HS-27A (cell line): Measurements from ENCODE around the gene GPR183.

ENCODE experiments used
- DNase-seq: peaks from one replicate; pipeline ENCODE4 v3.0.0-alpha.2; 2012; ENCODE audit warnings: low read depth, missing footprints

The GPR183 gene

GRCh38 chr13:99339230-99339721 is 32.1 kb upstream of the GPR183 start:
- no peak for DNase-seq

GRCh38 chr13:99335603-99336002 is 28.4 kb upstream of the GPR183 start:
- DNase-seq, result no peak

DNA sequence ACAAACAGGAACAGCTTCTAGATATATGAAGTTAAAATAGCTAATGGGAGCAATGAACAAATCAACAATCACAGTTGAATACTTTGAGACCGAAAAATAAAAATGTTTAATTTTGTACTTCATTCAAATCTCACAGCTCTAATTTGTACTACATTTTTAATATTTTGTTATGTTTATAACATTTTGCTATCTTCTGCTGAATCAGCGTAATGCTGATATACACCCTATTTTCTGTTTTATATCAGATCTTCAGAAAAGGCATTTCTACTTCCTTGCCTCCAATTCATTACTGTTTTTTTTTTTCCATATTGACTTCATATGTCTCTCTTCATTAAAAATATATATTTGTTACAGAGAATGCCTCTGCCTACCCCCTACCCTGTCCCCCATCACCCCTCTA is 27.9 kb upstream of the GPR183 start:
- DNase-seq, result no peak

DNA sequence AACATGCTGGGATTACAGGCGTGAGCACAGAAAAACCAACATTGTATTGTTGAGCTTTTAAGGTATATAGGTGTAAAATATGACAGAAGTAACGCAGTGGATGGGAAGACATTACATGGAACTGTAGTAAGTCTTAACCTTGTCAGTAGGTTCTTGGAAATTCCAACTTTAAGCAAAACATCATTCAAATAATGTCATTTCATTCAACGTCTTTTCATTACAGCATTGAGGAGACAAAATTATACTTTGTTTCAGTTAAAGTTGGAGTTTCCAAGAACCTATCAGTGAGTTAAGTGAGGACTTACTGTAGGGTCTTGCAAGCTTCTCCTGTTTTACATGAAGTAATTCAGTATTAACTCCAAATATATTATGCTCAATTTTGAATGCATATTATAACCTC is 27.0 kb upstream of the GPR183 start:
- no peak for DNase-seq

DNA sequence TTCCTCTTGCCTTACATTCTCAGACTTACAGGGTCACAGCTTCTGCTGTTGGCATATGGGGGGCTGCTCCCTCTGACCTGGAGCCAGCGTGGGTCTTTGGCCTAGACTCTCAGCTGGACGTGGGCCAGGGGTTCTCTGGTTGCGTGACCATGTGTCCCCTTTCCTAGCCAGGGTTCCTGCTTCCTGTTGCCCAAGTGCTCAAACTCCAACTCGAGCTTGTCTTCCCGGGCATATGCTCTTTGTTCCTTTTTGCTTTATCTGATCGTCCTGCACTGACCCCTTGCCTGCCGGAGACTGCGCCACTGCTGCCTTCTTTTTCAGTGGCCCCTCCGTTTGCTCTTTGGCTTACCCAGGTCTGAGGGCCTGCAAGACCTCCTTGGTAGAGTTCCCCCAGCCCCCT is 25.3 kb upstream of the GPR183 start:
- no peak for DNase-seq

DNA sequence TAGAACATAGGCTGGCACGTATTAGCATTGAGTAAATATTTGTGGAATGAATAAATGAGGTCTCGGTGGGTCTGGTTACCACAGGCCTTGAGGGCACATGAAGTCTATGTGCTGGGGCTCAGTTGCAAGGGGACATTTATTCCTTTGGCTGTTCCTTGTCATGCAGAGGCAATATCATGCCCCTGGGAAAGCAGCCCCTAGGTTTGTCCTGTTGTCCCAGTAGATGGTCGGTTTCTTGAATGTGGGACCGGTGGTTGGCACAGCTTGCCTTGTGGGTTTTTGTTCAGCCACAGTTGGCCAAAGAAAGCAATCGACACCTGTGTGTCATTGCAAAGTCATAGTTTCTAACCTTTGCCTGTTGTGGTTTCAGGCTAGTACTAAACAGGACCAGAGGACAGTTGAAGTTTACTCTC is 24.7 kb upstream of the GPR183 start:
- no peak for DNase-seq

DNA sequence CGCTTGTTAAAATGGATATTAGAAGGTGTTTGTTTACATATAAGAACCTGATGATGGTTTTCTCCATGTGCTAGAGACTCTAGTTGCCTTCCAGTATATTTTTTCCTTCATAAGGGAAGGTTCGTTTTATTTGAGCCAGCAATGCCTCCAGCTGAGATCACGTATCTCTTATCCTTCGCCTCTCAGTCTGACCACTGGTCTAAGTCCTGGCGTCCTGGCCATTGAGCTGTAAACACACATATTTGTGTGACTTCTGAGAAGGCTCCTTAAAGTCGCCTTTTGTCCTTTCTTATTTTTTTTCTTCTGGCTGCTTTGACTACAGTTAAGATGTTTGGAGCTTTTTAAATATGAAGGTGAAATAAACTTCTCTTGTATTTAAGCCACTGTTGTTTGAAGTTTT is 23.7 kb upstream of the GPR183 start:
- DNase-seq, result no peak

DNA sequence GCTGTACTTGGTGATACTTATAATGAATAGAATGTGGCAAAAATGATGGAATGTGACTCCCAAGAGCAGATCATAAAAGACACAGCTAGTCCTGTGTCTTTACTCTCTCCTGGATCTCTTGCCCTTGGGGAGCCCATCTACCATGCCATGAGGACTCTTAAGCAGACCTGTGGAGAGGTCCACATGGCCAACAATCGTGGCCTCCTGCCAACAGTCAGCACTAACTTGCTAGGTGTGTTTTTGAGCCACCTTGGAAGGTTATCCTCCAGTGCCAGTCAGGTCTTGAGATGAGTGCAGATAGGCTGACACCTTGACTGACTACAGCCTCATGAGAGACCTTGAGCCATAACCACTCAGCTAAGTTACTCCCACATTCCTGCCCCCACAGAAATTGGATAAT is 22.3 kb upstream of the GPR183 start:
- DNase-seq, result no peak

- no peak for DNase-seq
Measured at GRCh38 chr13:99327761-99328160, 20.6 kb upstream of the GPR183 start.

GRCh38 chr13:99327126-99327525 is 19.9 kb upstream of the GPR183 start:
- no peak for DNase-seq

GRCh38 chr13:99326012-99326411 is 18.8 kb upstream of the GPR183 start:
- DNase-seq, result no peak

GRCh38 chr13:99323488-99323887 is 16.3 kb upstream of the GPR183 start:
- no peak for DNase-seq

DNA sequence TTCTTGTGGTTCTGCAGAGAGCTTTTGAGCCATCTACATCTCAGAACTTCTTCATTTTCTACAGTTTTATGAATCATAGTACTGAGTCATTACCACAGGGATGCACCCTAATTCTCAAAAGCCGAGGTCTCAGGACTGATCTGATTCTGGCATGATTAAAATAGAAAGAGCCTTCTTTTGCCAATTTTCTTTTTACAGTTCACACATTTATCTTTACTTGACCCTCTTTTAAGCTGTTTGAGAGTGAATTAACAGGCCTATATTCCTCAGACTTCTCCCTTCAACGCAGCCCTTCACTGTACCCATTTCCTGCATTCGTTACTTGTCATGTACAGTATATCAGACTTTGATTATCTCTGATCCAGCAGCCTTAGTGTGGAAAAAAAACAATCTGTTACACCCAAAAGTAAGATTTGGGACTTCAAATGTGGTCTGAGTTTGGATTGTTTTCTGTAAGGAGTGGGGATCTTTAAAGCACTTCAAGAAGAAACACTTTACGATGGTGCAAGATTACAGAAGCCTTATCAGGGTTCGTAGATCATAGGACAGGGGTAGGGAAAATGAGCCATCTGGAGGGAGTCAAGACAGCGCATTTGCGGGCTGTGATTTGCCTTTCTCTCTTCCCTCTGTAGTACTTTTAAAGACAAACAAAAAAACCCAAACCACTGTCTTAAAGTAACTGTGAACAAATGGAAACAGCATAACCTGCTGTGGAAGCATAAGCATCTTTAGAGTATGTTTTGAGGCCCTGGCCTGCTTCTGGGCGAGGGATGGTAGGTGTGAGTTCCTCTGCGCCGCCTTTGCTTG is 15.3 kb upstream of the GPR183 start:
- DNase-seq, result peak; percentile 26

DNA sequence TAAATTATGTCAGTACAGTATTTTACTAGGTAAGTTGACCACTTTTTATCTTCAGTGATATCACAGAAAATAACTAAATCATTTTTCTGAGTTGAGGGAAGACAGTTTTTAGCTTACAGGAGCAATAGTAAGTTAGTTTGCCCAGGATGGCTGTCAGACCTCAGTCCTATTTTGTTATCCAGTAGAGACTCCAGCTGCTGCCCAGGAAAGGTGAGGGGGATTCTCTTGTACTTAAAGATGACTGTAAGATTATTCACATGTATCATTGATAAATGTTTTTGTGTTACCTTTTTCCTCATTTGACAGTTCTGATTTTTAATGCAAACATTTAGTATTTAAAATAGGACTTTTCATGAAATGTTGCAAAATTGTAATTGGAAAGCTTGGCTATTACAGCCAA is 14.5 kb upstream of the GPR183 start:
- no peak for DNase-seq

DNA sequence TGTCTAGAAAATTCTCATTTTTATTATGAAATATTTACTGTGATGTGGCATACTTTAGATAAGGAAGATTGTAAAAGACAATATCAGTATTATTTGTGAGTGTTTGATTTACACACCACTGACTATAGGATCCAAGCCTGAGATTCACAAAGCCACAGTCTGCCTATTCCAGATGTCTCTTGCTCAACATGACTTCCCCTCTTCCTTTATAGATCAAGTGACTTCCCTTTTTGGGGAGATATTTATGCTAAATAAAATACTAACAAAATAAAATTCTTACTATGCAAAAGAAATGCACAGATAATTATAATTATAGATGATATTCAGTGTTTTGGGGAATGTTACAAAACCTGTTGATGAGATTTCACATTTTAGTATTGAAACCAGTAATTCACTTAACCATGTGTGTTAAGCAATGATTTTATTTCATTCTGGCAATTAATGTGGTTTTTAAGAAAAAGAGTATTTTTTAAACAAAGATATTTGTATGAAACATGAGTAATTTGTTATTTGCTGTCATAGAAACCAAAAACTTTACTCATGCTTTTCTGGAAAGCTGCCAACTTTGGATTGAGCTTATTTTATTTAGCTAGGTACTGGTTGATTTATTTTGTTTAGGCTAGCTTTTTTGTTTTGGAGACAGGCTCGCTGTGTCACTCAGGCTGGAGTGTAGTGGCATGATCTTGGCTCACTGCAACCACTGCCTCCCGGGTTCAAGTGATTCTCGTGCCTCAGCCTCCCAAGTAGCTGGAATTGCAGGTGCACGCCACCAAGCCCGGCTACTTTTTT is 13.7 kb upstream of the GPR183 start:
- peak; percentile 50 for DNase-seq

GRCh38 chr13:99316657-99317256 is 9.6 kb upstream of the GPR183 start:
- no peak for DNase-seq

DNA sequence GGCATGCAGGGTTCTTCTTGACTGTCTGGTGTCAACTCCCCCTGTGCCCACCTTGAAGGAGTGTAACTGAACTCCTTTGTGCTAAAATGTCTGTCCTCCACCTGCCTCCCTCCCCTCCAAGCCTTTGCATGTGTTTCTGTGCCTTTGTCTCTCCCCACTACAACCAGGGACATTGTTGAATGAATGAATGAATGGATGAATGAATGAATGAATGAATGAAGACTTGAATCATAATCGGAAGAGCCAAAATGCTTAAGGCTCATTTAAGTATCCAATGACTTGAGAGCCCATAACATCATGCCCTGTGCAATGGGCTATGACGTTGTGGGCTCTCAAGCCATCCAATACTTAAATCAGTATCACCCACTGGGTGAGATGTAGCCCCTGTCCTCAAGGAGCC is 9.0 kb upstream of the GPR183 start:
- DNase-seq, result no peak

DNA sequence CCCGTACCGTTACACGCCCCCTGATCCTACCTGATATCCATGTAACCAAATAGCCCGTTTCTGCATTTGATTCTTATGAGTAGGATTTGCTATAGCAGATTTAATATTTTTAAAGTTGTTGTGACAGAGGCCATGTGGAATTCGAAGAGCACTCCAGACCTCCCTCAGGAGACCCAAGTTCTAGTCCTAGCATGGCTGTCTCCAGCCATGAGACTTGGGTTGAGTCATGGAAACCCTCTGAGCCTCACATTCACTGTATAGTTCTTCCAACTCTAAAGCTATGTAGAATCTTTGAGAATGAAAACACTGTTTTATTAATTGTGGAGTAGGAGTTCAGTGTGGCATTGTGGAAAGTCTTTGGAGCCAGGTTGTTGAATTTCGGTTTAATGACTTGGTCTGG is 8.0 kb upstream of the GPR183 start:
- no peak for DNase-seq

DNA sequence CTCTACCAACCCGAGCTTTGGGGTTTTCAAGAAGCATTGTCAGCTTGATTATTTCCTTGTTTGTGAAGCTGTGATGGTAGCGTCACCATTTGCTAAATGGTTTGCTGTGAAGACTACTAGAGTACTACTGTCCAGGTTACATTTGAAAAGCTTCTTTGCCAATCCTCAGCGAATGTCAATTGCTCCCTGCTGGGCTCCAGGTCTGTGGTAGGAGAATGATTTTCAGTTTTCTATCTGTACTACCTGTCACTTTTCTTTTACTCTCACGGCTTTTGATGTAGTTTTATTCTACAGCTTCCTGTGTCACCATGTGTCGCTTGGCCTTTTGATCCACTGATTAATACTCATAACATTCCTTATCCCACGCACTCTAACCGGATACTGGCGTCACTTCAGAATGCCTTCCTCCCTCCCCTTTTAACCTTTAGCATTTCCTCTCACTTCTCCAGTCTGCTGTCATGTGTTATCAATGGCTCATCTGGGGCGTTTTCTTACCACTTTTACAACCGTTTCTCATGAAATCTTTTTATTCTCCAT is 7.5 kb upstream of the GPR183 start:
- DNase-seq, result no peak

DNA sequence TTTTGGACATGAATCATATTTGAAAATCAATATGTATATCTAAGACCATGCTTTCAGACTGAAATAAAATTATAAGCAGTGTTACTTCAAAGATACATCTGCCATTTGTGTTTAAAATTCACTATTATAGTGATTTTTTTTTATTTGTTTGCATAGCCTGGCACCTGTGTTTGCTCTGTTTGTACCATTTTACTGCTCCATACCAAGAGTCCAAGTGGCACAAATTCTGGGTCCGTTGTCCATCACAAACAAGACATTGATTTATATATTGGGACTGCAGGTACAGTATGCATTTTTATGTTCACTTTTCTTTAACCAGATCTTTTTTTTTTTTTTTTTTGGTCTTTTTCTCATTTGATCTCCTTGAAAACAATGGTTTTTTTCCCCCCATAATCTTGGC is 6.7 kb upstream of the GPR183 start:
- DNase-seq, result no peak

DNA sequence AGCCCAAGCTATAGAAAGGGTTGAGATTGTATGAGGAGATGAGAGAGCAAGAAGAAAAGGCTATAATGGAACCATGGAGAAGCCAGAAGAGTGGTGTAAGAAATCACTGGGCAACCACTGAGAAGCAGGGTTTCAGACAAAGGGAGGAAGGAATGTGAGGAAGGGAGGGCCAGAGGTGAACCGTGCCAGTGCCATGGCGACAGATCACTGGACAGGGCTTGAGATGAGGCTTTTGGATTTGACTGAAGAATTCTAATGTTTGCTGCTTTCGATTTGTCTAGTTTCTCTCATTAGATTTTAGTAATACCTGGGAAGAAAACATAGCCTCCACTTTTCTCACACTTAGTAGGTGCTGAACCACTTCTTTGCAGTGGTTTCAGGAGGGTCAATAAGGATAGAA is 6.3 kb upstream of the GPR183 start:
- DNase-seq, result no peak

GRCh38 chr13:99312493-99312883 is 5.3 kb upstream of the GPR183 start:
- DNase-seq, result no peak
